ENCODE measurements around the gene NRXN3.

NRXN3 gene

GRCh38 chr14:78885884-78886283 lies 715.7 kb downstream of the NRXN3 start:
- DNase-seq = no peak

- DNase-seq = no peak
Measured at GRCh38 chr14:78897443-78897842, 727.3 kb downstream of the NRXN3 start.

GRCh38 chr14:78902010-78902623 lies 731.9 kb downstream of the NRXN3 start:
- DNase-seq = peak in 48 of 56 donors; percentile 1 to 86 (median 34)

GRCh38 chr14:78904094-78904493 lies 733.9 kb downstream of the NRXN3 start:
- no peak for DNase-seq

- no peak for DNase-seq
Measured at GRCh38 chr14:78917462-78917861, 747.3 kb downstream of the NRXN3 start.

GRCh38 chr14:78921856-78922255 lies 751.7 kb downstream of the NRXN3 start:
- no peak for DNase-seq

- DNase-seq = no peak
Measured at GRCh38 chr14:78927261-78927660, 757.1 kb downstream of the NRXN3 start.

- DNase-seq = no peak
Measured at GRCh38 chr14:78933166-78933565, 763.0 kb downstream of the NRXN3 start.

- no peak for DNase-seq
Measured at GRCh38 chr14:78933948-78934524, 763.9 kb downstream of the NRXN3 start.

GRCh38 chr14:78946949-78947348 lies 776.8 kb downstream of the NRXN3 start:
- DNase-seq = no peak

GRCh38 chr14:78947681-78948080 lies 777.5 kb downstream of the NRXN3 start:
- no peak for DNase-seq

- DNase-seq = no peak
Measured at GRCh38 chr14:78950649-78951048, 780.5 kb downstream of the NRXN3 start.

GRCh38 chr14:78951602-78952001 lies 781.4 kb downstream of the NRXN3 start:
- no peak for DNase-seq

- peak in 54 of 56 donors; percentile 1 to 87 (median 48) for DNase-seq
Measured at GRCh38 chr14:78959674-78960264, 789.6 kb downstream of the NRXN3 start.

GRCh38 chr14:78967111-78967809 lies 797.1 kb downstream of the NRXN3 start:
- DNase-seq = no peak

- DNase-seq = no peak
Measured at GRCh38 chr14:78968265-78968664, 798.1 kb downstream of the NRXN3 start.

GRCh38 chr14:78970677-78971076 lies 800.5 kb downstream of the NRXN3 start:
- no peak for DNase-seq

- DNase-seq = no peak
Measured at GRCh38 chr14:78972440-78972839, 802.3 kb downstream of the NRXN3 start.

- DNase-seq = no peak
Measured at GRCh38 chr14:78974691-78975090, 804.5 kb downstream of the NRXN3 start.

GRCh38 chr14:78975734-78976133 lies 805.6 kb downstream of the NRXN3 start:
- DNase-seq = no peak

GRCh38 chr14:78978896-78979295 lies 808.7 kb downstream of the NRXN3 start:
- no peak for DNase-seq

- no peak for DNase-seq
Measured at GRCh38 chr14:78982551-78982950, 812.4 kb downstream of the NRXN3 start.

- no peak for DNase-seq
Measured at GRCh38 chr14:78983126-78983525, 813.0 kb downstream of the NRXN3 start.
